ENCODE measurements around the gene ALG14. TPM values are rescaled to one million over a fixed set of nuclear protein-coding genes. Genes with fewer than 3 reads are reported as not detected.

ALG14 gene
- total RNA-seq, 1 donor from 2014 or later = 3.4 TPM

- Histone ChIP-seq H3K9me3 (no peaks in the 10 kb centered on the region), H3K27ac (no peak overlapping the region), H3K4me3 (no peak overlapping the region), H3K36me3 (no peaks in the 10 kb centered on the region), H3K27me3 (no peaks in the 10 kb centered on the region), H3K4me1 (peaks cover 6% of the 10 kb centered on the region)
- DNase-seq = no peak
- ATAC-seq = no peak
- intact Hi-C loops (cut with DNase I) = no loop called here
- no peak for TF ChIP-seq CTCF (IDR thresholded peaks at IDR 0.05)
Observed at GRCh38 chr1:94954263-94955220, 118.2 kb downstream of the ALG14 start.

- ATAC-seq = no peak
- H3K4me3 ChIP-seq = no peak overlapping the region
- no peak for TF ChIP-seq CTCF (IDR thresholded peaks at IDR 0.05)
- intact Hi-C loops (cut with DNase I) = no loop called here
- no peak overlapping the region for H3K27ac ChIP-seq
- H3K36me3 ChIP-seq = no peaks in the 10 kb centered on the region
- peaks cover 6% of the 10 kb centered on the region for H3K4me1 ChIP-seq
- no peak for DNase-seq
- no peaks in the 10 kb centered on the region for H3K9me3 ChIP-seq
- H3K27me3 ChIP-seq = no peaks in the 10 kb centered on the region
Observed at GRCh38 chr1:94953746-94954145, 119.0 kb downstream of the ALG14 start.

- Histone ChIP-seq H3K9me3 (no peaks in the 10 kb centered on the region), H3K27ac (no peak overlapping the region), H3K4me1 (peaks cover 6% of the 10 kb centered on the region), H3K27me3 (no peaks in the 10 kb centered on the region), H3K36me3 (no peaks in the 10 kb centered on the region), H3K4me3 (no peak overlapping the region)
- DNase-seq (no peak), ATAC-seq (no peak)
- intact Hi-C loops (cut with DNase I) = no loop called here
- TF ChIP-seq CTCF (IDR thresholded peaks at IDR 0.05) = no peak
Observed at GRCh38 chr1:94953107-94953506, 119.6 kb downstream of the ALG14 start.

GRCh38 chr1:94952539-94952938 lies 120.2 kb downstream of the ALG14 start:
- Histone ChIP-seq H3K27ac (no peak overlapping the region), H3K27me3 (no peaks in the 10 kb centered on the region), H3K4me1 (peaks cover 6% of the 10 kb centered on the region), H3K9me3 (no peaks in the 10 kb centered on the region), H3K36me3 (no peaks in the 10 kb centered on the region), H3K4me3 (no peak overlapping the region)
- no peak for TF ChIP-seq CTCF (IDR thresholded peaks at IDR 0.05)
- no peak for ATAC-seq
- intact Hi-C loops (cut with DNase I) = no loop called here
- DNase-seq = no peak

GRCh38 chr1:94951509-94952208 lies 121.1 kb downstream of the ALG14 start:
- no peak for DNase-seq

More at GRCh38 chr1:94951509-94952208, 121.1 kb downstream of the ALG14 start:
- H3K9me3 ChIP-seq = no peaks in the 10 kb centered on the region
- no peak overlapping the region for H3K4me3 ChIP-seq
- no peaks in the 10 kb centered on the region for H3K27me3 ChIP-seq
- ATAC-seq = no peak
- intact Hi-C loops (cut with DNase I) = no loop called here
- H3K4me1 ChIP-seq = peaks cover 6% of the 10 kb centered on the region
- H3K36me3 ChIP-seq = no peaks in the 10 kb centered on the region
- TF ChIP-seq CTCF (IDR thresholded peaks at IDR 0.05) = no peak
- H3K27ac ChIP-seq = no peak overlapping the region

All from upper lobe of right lung (tissue), 1 donor.